GM13977 (cell line): ENCODE results near the gene ERRFI1.

ENCODE experiments used
- DNase-seq: peaks from one replicate; pipeline ENCODE4 v3.0.0; 2012; ENCODE audit warnings: low spot score
- in situ Hi-C: fragments of 300-500 bp; cut with MboI; formaldehyde crosslinking; loops from one replicate; pipeline ENCODE4 v1.12.0; 2022; ENCODE audit warnings: low sequenced_read_pairs, low pct_unique_long_range_greater_than_20kb, mixed read lengths, inconsistent platforms; ENCODE audit not compliant: unreplicated experiment
- TF ChIP-seq, protein P1 (sequence below): IDR thresholded peaks from 2 replicates; pipeline ENCODE4 v1.5.1; 2012; ENCODE audit warnings: mild to moderate bottlenecking, control low read depth; ENCODE audit not compliant: insufficient read depth; ENCODE audit errors: extremely low read depth, missing control alignments

The ERRFI1 gene

GRCh38 chr1:7993593-7994479 lies 32.3 kb downstream of the ERRFI1 start:
- in situ Hi-C loops: no loop called here
- peak; percentile 32 for DNase-seq
- TF ChIP-seq, protein P1, sequence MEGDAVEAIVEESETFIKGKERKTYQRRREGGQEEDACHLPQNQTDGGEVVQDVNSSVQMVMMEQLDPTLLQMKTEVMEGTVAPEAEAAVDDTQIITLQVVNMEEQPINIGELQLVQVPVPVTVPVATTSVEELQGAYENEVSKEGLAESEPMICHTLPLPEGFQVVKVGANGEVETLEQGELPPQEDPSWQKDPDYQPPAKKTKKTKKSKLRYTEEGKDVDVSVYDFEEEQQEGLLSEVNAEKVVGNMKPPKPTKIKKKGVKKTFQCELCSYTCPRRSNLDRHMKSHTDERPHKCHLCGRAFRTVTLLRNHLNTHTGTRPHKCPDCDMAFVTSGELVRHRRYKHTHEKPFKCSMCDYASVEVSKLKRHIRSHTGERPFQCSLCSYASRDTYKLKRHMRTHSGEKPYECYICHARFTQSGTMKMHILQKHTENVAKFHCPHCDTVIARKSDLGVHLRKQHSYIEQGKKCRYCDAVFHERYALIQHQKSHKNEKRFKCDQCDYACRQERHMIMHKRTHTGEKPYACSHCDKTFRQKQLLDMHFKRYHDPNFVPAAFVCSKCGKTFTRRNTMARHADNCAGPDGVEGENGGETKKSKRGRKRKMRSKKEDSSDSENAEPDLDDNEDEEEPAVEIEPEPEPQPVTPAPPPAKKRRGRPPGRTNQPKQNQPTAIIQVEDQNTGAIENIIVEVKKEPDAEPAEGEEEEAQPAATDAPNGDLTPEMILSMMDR: no peak

DNA sequence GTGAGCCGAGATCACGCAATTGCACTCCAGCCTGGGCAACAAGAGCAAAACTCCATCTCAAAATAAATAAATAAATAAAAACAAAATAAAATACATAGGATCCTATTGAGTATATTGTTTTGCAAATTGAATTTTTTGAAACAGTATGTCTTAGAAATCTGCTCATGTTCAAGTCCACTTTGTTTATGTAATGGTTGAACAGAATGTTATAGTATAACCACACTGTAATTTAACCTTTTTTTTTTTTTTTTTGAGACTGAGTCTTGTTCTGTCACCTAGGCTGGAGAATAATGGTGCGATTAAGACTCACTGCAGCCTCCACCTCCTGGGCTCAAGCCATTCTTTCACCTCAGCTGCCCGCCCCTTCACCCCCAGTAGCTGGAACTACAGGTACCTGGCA lies 33.2 kb downstream of the ERRFI1 start:
- TF ChIP-seq, protein P1: no peak
- in situ Hi-C loops: no loop called here
- DNase-seq: no peak

GRCh38 chr1:7991504-7992440 lies 34.3 kb downstream of the ERRFI1 start:
- TF ChIP-seq, protein P1: no peak
- in situ Hi-C loops: no loop called here
- no peak for DNase-seq

GRCh38 chr1:7989762-7990428 lies 36.2 kb downstream of the ERRFI1 start:
- in situ Hi-C loops: no loop called here
- DNase-seq: no peak
- TF ChIP-seq, protein P1: no peak

DNA sequence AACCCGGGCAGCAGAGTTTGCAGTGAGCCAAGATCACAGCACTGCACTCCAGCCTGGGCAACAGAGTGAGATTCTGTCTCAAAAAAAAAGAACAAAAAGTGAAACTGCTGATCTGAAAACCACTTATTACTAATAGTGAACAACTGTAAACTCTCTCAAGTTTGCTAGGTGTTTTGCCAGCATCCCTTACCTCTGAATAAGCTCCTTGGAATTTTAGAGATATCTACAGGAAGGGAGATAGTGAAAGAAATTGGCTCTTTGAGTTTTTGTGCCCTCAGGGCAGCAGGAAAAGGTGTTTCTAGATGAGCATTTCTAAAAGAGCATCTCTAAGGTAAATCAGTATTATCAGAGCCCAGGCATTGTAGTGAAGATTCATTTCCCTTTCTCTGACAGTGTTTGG lies 37.5 kb downstream of the ERRFI1 start:
- in situ Hi-C loops: no loop called here
- TF ChIP-seq, protein P1: no peak
- no peak for DNase-seq

- TF ChIP-seq, protein P1: no peak
- DNase-seq: no peak
- in situ Hi-C loops: no loop called here
Measured at GRCh38 chr1:7987528-7987927, 38.6 kb downstream of the ERRFI1 start.
